OCI-LY3 (cell line): ENCODE measurements around the gene DIPK1B.

Experiments
- CTCF ChIP-seq: fragments of 200-600, 300-600 bp; sonication (generic); IDR thresholded peaks from 2 replicates; pipeline ENCODE4 v1.5.1; 2014; ENCODE audit warnings: antibody characterized with exemption, low read length, low read depth
- EZH2phosphoT487 ChIP-seq: fragments of 200-600 bp; shearing (Covaris generic); IDR thresholded peaks from 2 replicates; pipeline ENCODE4 v1.6.1; 2018; ENCODE audit warnings: antibody characterized with exemption, mixed run types, low read depth

DNA sequence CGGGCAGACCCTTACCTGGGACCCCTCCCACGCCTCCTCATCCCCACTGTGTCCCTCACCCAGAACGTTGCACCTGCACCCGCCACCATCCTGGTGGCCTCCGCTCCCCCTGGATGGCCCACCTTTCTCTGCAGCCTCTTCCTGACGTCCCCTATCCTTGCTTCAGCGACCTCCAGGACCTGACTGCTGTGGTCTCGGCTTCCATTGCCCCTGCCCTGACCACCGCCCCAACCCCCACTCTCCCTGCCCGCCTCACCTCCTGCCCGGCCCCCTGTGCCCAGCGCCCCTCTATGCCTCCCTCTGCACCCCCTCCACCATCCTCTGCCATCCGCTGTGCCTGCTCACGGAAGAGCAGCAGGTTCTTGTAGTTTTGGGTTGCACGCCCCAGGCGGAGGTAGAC is 28.1 kb downstream of the DIPK1B start:
- TF ChIP-seq CTCF (no peak), EZH2phosphoT487 (no peak)
